ENCODE results near the gene ZNF491.

The ZNF491 gene

GRCh38 chr19:11814029-11814699, 15.8 kb downstream of the ZNF491 start, which contains the start of gene ZNF440 (continued):
- TF ChIP-seq, protein P1, sequence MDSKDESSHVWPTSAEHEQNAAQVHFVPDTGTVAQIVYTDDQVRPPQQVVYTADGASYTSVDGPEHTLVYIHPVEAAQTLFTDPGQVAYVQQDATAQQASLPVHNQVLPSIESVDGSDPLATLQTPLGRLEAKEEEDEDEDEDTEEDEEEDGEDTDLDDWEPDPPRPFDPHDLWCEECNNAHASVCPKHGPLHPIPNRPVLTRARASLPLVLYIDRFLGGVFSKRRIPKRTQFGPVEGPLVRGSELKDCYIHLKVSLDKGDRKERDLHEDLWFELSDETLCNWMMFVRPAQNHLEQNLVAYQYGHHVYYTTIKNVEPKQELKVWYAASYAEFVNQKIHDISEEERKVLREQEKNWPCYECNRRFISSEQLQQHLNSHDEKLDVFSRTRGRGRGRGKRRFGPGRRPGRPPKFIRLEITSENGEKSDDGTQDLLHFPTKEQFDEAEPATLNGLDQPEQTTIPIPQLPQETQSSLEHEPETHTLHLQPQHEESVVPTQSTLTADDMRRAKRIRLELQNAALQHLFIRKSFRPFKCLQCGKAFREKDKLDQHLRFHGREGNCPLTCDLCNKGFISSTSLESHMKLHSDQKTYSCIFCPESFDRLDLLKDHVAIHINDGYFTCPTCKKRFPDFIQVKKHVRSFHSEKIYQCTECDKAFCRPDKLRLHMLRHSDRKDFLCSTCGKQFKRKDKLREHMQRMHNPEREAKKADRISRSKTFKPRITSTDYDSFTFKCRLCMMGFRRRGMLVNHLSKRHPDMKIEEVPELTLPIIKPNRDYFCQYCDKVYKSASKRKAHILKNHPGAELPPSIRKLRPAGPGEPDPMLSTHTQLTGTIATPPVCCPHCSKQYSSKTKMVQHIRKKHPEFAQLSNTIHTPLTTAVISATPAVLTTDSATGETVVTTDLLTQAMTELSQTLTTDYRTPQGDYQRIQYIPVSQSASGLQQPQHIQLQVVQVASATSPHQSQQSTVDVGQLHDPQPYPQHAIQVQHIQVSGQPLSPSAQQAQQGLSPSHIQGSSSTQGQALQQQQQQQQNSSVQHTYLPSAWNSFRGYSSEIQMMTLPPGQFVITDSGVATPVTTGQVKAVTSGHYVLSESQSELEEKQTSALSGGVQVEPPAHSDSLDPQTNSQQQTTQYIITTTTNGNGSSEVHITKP (tag by site-specific recombination; IDR thresholded peaks at IDR 0.05): peak; percentile 96
- no peak for TF ChIP-seq HOXA7 (CRISPR knock-in tag; IDR thresholded peaks at IDR 0.05; ENCODE audit: borderline replicate concordance)
- no peak for TF ChIP-seq ZNF514 (tag by site-specific recombination; IDR thresholded peaks at IDR 0.05)
- 0 out of 2 replicates have a peak, but pooled peaks have one; percentile 14 for TF ChIP-seq ZSCAN4 (tag by site-specific recombination; IDR thresholded peaks at IDR 0.05)
- TF ChIP-seq, protein P2, sequence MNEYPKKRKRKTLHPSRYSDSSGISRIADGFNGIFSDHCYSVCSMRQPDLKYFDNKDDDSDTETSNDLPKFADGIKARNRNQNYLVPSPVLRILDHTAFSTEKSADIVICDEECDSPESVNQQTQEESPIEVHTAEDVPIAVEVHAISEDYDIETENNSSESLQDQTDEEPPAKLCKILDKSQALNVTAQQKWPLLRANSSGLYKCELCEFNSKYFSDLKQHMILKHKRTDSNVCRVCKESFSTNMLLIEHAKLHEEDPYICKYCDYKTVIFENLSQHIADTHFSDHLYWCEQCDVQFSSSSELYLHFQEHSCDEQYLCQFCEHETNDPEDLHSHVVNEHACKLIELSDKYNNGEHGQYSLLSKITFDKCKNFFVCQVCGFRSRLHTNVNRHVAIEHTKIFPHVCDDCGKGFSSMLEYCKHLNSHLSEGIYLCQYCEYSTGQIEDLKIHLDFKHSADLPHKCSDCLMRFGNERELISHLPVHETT (tag by site-specific recombination; IDR thresholded peaks at IDR 0.05): no peak; the same call in 1 of the 2 replicates
- TF ChIP-seq ZNF48 (tag by site-specific recombination; IDR thresholded peaks at IDR 0.05): no peak
- 0 out of 2 replicates have a peak, but pooled peaks have one; percentile 33 for TF ChIP-seq PBX3 (CRISPR knock-in tag; IDR thresholded peaks at IDR 0.05)
- TF ChIP-seq ZNF658 (tag by site-specific recombination; IDR thresholded peaks at IDR 0.05): no peak
- no peak for TF ChIP-seq ZNF521 (tag by site-specific recombination; IDR thresholded peaks at IDR 0.05)
- TF ChIP-seq ZSCAN5A (tag by site-specific recombination; IDR thresholded peaks at IDR 0.05): no peak; the same call in 1 of the 2 replicates
- TF ChIP-seq ZNF248 (tag by site-specific recombination; IDR thresholded peaks at IDR 0.05): no peak
- TF ChIP-seq ZNF324 (tag by site-specific recombination; IDR thresholded peaks at IDR 0.05): 0 out of 2 replicates have a peak, but pooled peaks have one; percentile 47
- no peak for TF ChIP-seq ZNF585B (tag by site-specific recombination; IDR thresholded peaks at IDR 0.05)
- TF ChIP-seq ZNF426 (tag by site-specific recombination; IDR thresholded peaks at IDR 0.05): no peak
- no peak for TF ChIP-seq ZNF280D (tag by site-specific recombination; IDR thresholded peaks at IDR 0.05)
- 0 out of 2 replicates have a peak, but pooled peaks have one; percentile 57 for TF ChIP-seq ZNF660 (tag by site-specific recombination; IDR thresholded peaks at IDR 0.05)
- TF ChIP-seq PRDM1 (tag by site-specific recombination; IDR thresholded peaks at IDR 0.05): no peak
- TF ChIP-seq ZNF37A (tag by site-specific recombination; IDR thresholded peaks at IDR 0.05): no peak
- TF ChIP-seq ZBTB7A (tag by site-specific recombination; IDR thresholded peaks at IDR 0.05; ENCODE audit: low read depth): no peak
- TF ChIP-seq ZNF266 (tag by site-specific recombination; IDR thresholded peaks at IDR 0.05; ENCODE audit: low read depth): no peak
- no peak for TF ChIP-seq ZFP41 (tag by site-specific recombination; IDR thresholded peaks at IDR 0.05; ENCODE audit: borderline replicate concordance)
- TF ChIP-seq, protein P3, sequence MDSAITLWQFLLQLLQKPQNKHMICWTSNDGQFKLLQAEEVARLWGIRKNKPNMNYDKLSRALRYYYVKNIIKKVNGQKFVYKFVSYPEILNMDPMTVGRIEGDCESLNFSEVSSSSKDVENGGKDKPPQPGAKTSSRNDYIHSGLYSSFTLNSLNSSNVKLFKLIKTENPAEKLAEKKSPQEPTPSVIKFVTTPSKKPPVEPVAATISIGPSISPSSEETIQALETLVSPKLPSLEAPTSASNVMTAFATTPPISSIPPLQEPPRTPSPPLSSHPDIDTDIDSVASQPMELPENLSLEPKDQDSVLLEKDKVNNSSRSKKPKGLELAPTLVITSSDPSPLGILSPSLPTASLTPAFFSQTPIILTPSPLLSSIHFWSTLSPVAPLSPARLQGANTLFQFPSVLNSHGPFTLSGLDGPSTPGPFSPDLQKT (IDR thresholded peaks at IDR 0.05; ENCODE audit: borderline replicate concordance, low read depth, low read length): no peak
- TF ChIP-seq MEIS1 (CRISPR knock-in tag; IDR thresholded peaks at IDR 0.05; ENCODE audit: borderline replicate concordance): no peak
- TF ChIP-seq ZFP3 (tag by site-specific recombination; IDR thresholded peaks at IDR 0.05; ENCODE audit: low read depth): no peak
